Fibroblast of peridontal ligament (primary cell): ENCODE data around the gene HTD2.

ENCODE experiments used
- DNase-seq: peaks from one replicate; pipeline ENCODE4 v3.0.0-alpha.2; 2010; ENCODE audit errors: extremely low read depth

HTD2 gene

DNA sequence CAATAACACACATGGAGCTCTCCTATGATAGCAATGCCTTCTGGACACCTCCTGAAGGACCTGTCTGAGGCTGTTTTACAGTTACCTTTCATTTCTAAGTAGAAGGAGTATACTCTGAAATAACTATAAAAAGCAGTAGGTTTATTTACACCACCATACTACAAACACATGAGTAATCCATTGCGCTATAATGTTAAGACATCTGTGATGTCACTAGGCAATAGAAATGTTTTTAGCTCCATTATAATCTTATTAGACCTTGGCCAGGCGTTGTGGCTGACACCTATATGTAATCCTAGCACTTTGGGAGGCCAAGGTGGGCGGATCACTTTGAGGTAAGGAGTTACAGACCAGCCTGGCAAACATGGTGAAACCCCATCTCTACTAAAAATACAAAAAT lies 51.1 kb downstream of the HTD2 start:
- DNase-seq = no peak

DNA sequence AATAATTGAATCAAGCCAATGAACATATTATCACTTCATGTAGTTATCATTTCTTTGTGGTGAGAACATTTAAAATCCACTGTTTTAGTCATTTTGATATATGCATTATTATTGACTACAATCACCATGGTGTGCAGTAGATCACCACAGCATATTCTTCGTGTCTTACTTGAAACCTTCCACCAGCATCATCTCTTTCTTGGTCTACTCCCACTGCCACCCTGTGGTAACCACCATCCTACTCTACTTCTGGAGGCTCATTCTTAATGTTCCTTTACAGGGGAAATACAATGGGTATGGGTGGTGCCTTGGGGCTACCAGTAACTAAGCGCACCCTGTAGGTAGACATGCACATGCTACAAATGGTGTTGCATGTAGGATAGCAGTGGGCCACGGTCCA lies 51.8 kb downstream of the HTD2 start:
- DNase-seq = no peak

DNA sequence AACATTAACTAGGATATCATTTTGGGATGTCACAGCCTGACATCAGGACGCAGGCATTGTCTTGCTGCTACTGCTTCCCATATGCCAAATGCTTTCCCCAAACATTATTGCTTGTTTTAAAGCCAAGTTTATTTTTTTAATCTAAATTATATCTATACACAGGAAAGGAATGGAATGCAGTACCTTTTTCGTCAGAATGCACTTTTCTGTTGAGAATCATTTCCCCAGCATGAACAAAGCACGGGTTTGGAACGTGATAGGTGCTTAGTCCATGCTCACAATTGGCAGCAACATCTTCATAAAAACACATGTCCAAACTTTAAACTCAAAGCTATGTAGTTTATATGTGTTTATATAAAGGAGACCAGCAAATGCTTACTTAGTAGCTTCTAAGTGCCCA lies 52.5 kb downstream of the HTD2 start:
- no peak for DNase-seq

DNA sequence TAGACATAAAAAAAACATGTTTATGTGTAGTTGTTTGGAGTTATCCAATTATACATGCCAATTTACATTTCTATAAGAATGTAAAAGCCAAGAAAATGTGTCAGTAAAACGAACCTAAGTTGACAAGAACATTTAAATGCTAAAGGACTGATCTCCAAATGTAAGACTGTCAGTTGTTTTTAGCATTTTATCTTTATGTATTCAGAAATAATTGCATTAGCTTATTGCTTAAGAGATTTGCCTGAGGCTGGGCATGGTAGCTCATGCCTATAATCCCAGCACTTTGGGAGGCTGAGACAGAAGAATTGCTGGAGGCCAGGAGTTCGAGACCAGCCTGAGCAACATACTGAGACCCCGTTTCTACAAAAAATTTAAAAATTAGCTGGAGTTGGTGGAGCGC lies 53.3 kb downstream of the HTD2 start:
- DNase-seq = no peak

DNA sequence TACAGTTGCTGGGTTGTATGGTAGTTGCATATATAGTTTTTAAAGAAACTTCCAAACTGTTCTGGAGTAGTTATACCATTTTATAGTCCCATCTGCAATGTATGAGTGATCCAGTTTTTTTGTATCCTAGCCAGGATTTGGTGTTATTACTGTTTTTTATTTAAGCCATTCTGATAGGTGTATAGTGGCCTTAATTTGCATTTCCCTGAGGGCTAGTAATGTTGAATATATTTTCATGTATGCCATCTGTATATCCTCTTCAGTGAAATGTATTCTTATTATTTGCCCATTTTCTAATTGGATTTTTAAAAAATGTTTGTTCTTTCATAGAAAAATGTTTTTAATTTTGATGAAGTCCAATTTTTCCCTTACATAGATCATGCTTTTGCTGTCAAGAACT lies 55.5 kb downstream of the HTD2 start:
- DNase-seq = no peak

DNA sequence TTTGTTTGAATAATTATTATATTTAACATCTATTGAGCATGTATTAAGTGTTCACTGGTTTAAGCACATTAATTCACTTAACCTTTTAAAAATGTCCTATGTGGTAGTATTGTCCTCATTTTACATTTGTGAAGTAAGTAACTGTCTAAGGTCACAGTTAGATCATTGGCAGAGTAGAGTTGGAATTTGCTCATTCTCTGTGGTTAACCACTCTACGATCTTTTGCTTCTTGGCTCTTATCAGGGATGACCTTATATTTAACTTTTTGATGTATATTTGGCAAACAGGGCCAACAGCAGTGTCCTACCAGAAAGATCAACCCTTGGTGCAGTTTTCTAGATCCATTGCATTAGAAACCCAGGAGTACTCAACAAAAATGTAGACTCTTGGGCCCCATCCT lies 60.4 kb downstream of the HTD2 start:
- peak; percentile 49 for DNase-seq

DNA sequence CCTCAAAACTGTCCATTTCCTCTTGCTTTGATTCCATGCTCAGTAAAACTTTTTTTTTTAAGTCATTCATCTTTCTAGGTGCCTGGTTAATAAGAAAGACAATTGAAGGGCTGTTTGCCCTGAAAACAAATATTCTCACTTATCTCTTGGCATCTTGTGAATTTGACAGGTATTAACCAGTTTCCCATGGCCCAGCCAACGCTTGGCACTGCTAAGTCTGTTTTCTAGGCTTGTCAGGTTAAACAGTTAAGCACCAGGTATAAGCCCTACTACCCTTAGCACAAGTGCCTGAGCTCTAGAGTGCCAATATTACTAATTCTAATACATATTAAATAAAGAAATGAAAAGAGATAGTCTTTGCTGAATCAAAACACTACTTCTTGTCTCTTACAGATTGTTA lies 62.7 kb downstream of the HTD2 start:
- DNase-seq = no peak
